ENCODE measurements around the gene WDR48. TPM values are rescaled to one million over a fixed set of nuclear protein-coding genes. Genes with fewer than 3 reads are reported as not detected.

Gene WDR48
- total and polyA plus RNA-seq, 2 donors, result 25.7 to 66.9 TPM

Small RNAs within 50 kb of the gene (small RNA-seq; reads per million reads assigned to genes)
- gene RNU6-1227P, result not detected

Other genes starting within 250 kb of the WDR48 start
- gene SCN10A, start 235.8 kb upstream of the WDR48 start, total RNA-seq, result not detected
- gene SCN10A, start 235.8 kb upstream of the WDR48 start, polyA plus RNA-seq, result not detected
- 11.8 TPM for gene SCN11A, start 72 bp upstream of the WDR48 start, total RNA-seq
- 0.32 TPM for gene SCN11A, start 72 bp upstream of the WDR48 start, polyA plus RNA-seq
- gene GORASP1, start 55.6 kb downstream of the WDR48 start, total RNA-seq, result 28.2 TPM
- 61.6 TPM for gene GORASP1, start 55.6 kb downstream of the WDR48 start, polyA plus RNA-seq
- 4.3 TPM for gene TTC21A, start 55.7 kb downstream of the WDR48 start, total RNA-seq
- 3.3 TPM for gene TTC21A, start 55.7 kb downstream of the WDR48 start, polyA plus RNA-seq
- gene CSRNP1, start 101.6 kb downstream of the WDR48 start, total RNA-seq, result 13.7 TPM
- gene CSRNP1, start 101.6 kb downstream of the WDR48 start, polyA plus RNA-seq, result 90.2 TPM
- gene XIRP1, start 140.6 kb downstream of the WDR48 start, total RNA-seq, result 1.1 TPM
- 0.03 TPM for gene XIRP1, start 140.6 kb downstream of the WDR48 start, polyA plus RNA-seq
- 5.6 TPM for gene CX3CR1, start 228.0 kb downstream of the WDR48 start, total RNA-seq
- 0.24 TPM for gene CX3CR1, start 228.0 kb downstream of the WDR48 start, polyA plus RNA-seq